A549 (cell line): ENCODE results near the gene TSPAN18. TPM values are rescaled to one million over a fixed set of nuclear protein-coding genes. Genes with fewer than 3 reads are reported as not detected.

Experiments used
- ATAC-seq, 2 experiments: fragments of 200-7000 bp in 1 of 2; fragments of >200 bp in 1 of 2; cut with Nextera tagmentation in 1 of 2; cut with Tn5 transposase in 1 of 2; 3 replicates each; pipeline versions ENCODE4 v1.8.0 to v1.9.1; 2018 to 2020; ENCODE audit warnings: mild to moderate bottlenecking in 1 of 2, moderate library complexity in 1 of 2
- CTCF ChIA-PET: fragments of 300-600 bp; sonication (Branson Sonifier 250); formaldehyde crosslinking; extraction: SDS; loops from one replicate; lab custom pipeline; 2021; ENCODE audit warnings: antibody characterized with exemption, inconsistent platforms; lab: Yijun Ruan, JAX
- POLR2A ChIA-PET: fragments of 350-600 bp; formaldehyde crosslinking; extraction: SDS; loops from one replicate; lab custom pipeline; 2021; ENCODE audit warnings: antibody characterized with exemption, inconsistent platforms; lab: Yijun Ruan, JAX
- DNase-seq, 2 experiments: peaks; one replicate each; pipeline versions ENCODE4 v3.0.0 to v3.0.0-alpha.2; 2011 to 2016; ENCODE audit warnings: low read depth in 1 of 2, low spot score in 1 of 2
- FAIRE-seq: peaks from 2 replicates; lab custom pipeline; 2011; peaks lifted over from hg19 to GRCh38; lab: Jason Lieb, UNC
- H3K27ac ChIP-seq, 2 experiments: fragments of >200 bp; sonication (Bioruptor Twin); formaldehyde crosslinking; 3 replicates each; pipeline ENCODE4 v1.5.1; 2016 to 2017
- H3K4me1 ChIP-seq: fragments of >200 bp; sonication (Bioruptor Twin); formaldehyde crosslinking; 3 replicates; pipeline ENCODE4 v1.6.1; 2016
- H3K4me2 ChIP-seq: fragments of >200 bp; sonication (Bioruptor Twin); formaldehyde crosslinking; 3 replicates; pipeline ENCODE4 v1.6.1; 2016
- H3K4me3 ChIP-seq: fragments of >200 bp; sonication (Bioruptor Twin); formaldehyde crosslinking; 3 replicates; pipeline ENCODE4 v1.5.1; 2016
- H3K9me3 ChIP-seq: fragments of >200 bp; sonication (Bioruptor Twin); formaldehyde crosslinking; 3 replicates; pipeline ENCODE4 v1.6.1; 2016
- ATOH8 ChIP-seq: fragments of 250-450 bp; sonication (Bioruptor Pico); IDR thresholded peaks from 2 replicates; pipeline ENCODE4 v1.5.0; 2020; ENCODE audit warnings: low read depth, mild to moderate bottlenecking, moderate library complexity
- BCL3 ChIP-seq: fragments of >200 bp; sonication (Bioruptor Twin); formaldehyde crosslinking; IDR thresholded peaks from 3 replicates; pipeline ENCODE4 v1.6.1; 2016
- CBX2 ChIP-seq: fragments of 200-600 bp; sonication (generic); IDR thresholded peaks from 2 replicates; pipeline ENCODE4 v1.6.1; 2016; ENCODE audit warnings: low read depth, mild to moderate bottlenecking, borderline replicate concordance
- CTCF ChIP-seq: fragments of >200 bp; sonication (Bioruptor Twin); formaldehyde crosslinking; IDR thresholded peaks from 3 replicates; pipeline ENCODE4 v1.5.1; 2016
- E2F6 ChIP-seq: IDR thresholded peaks from 2 replicates; pipeline ENCODE4 v1.6.1; 2012; ENCODE audit warnings: low read depth, borderline replicate concordance
- EHF ChIP-seq: fragments of 250-450 bp; sonication (Bioruptor Pico); IDR thresholded peaks from 2 replicates; pipeline ENCODE4 v1.5.0; 2020; ENCODE audit warnings: mild to moderate bottlenecking
- EHMT2 ChIP-seq: fragments of 200-600 bp; sonication (generic); IDR thresholded peaks from 2 replicates; pipeline ENCODE4 v1.6.1; 2016; ENCODE audit warnings: antibody characterized with exemption, low read depth, mild to moderate bottlenecking, moderate library complexity
- ESRRA ChIP-seq: fragments of 150-350 bp; IDR thresholded peaks from 2 replicates; pipeline ENCODE4 v1.6.1; 2014; ENCODE audit warnings: mild to moderate bottlenecking, low read length, borderline replicate concordance
- FOSB ChIP-seq: fragments of 250-450 bp; sonication (Bioruptor Pico); IDR thresholded peaks from 2 replicates; pipeline ENCODE4 v1.5.0; 2020; ENCODE audit warnings: mild to moderate bottlenecking, moderate library complexity
- FOSL2 ChIP-seq, 2 experiments: fragments of 450-650 bp in 1 of 2; fragments of >200 bp in 1 of 2; sonication (Bioruptor Twin) in 1 of 2; formaldehyde crosslinking; IDR thresholded peaks; 2 replicates each; pipeline versions ENCODE4 v1.5.0 to v1.6.1; 2016 to 2020; ENCODE audit warnings: mild to moderate bottlenecking in 1 of 2, moderate library complexity in 1 of 2
- HES2 ChIP-seq: fragments of >200 bp; sonication (Bioruptor Twin); formaldehyde crosslinking; IDR thresholded peaks from 2 replicates; pipeline ENCODE4 v1.6.1; 2016
- KDM5A ChIP-seq: fragments of 200-600 bp; sonication (generic); IDR thresholded peaks from 2 replicates; pipeline ENCODE4 v1.6.1; 2016; ENCODE audit warnings: antibody characterized with exemption, mild to moderate bottlenecking
- MAZ ChIP-seq: fragments of 150-350 bp; IDR thresholded peaks from 2 replicates; pipeline ENCODE4 v1.6.1; 2014; ENCODE audit warnings: antibody characterized with exemption, low read depth, low read length, borderline replicate concordance
- MYC ChIP-seq: IDR thresholded peaks from 2 replicates; pipeline ENCODE4 v1.6.1; 2012; ENCODE audit warnings: mild to moderate bottlenecking, inconsistent platforms, low read length, improper control_type of control experiment, borderline replicate concordance
- NFE2L2 ChIP-seq: fragments of 150-350 bp; conservative IDR thresholded peaks from 2 replicates; pipeline ENCODE4 v1.6.1; 2014; ENCODE audit warnings: low read length
- PHF8 ChIP-seq: fragments of 200-600 bp; sonication (generic); IDR thresholded peaks from 2 replicates; pipeline ENCODE4 v1.6.1; 2016; ENCODE audit warnings: low read depth, mild to moderate bottlenecking, antibody characterized with exemption, moderate library complexity, borderline replicate concordance
- POLR2AphosphoS2 ChIP-seq: conservative IDR thresholded peaks from 2 replicates; pipeline ENCODE4 v1.6.1; 2012; ENCODE audit warnings: low read length, improper control_type of control experiment, inconsistent platforms
- RAD21 ChIP-seq, 2 experiments: fragments of >200 bp in 1 of 2; sonication (Bioruptor Twin) in 1 of 2; formaldehyde crosslinking in 1 of 2; IDR thresholded peaks in 1 of 2; conservative IDR thresholded peaks in 1 of 2; 2 replicates in 1 of 2; 3 replicates in 1 of 2; pipeline ENCODE4 v1.6.1; 2012 to 2018; ENCODE audit warnings: inconsistent platforms in 1 of 2
- RARB ChIP-seq: fragments of 250-450 bp; sonication (Bioruptor Pico); IDR thresholded peaks from 2 replicates; pipeline ENCODE4 v1.8.0; 2021; ENCODE audit warnings: mild to moderate bottlenecking, moderate library complexity
- RFX5 ChIP-seq: fragments of 450-650 bp; IDR thresholded peaks from 2 replicates; pipeline ENCODE4 v1.7.1; 2014; ENCODE audit warnings: antibody characterized with exemption, mild to moderate bottlenecking, moderate library complexity
- RNF2 ChIP-seq: fragments of 200-600 bp; sonication (generic); IDR thresholded peaks from 2 replicates; pipeline ENCODE4 v1.6.1; 2016; ENCODE audit warnings: low read depth, mild to moderate bottlenecking, antibody characterized with exemption, moderate library complexity, borderline replicate concordance
- SMC3 ChIP-seq: fragments of >200 bp; sonication (Bioruptor Twin); formaldehyde crosslinking; IDR thresholded peaks from 3 replicates; pipeline ENCODE4 v1.6.1; 2018; ENCODE audit warnings: inconsistent platforms
- SREBF2 ChIP-seq: fragments of 450-650 bp; IDR thresholded peaks from 2 replicates; pipeline ENCODE4 v1.6.1; 2014; ENCODE audit warnings: mild to moderate bottlenecking, moderate library complexity
- TP53 ChIP-seq: fragments of 250-450 bp; sonication (Bioruptor Pico); IDR thresholded peaks from 2 replicates; pipeline ENCODE4 v1.5.0; 2021; ENCODE audit warnings: mild to moderate bottlenecking, moderate library complexity
- ZC3H11A ChIP-seq: fragments of 450-650 bp; IDR thresholded peaks from 2 replicates; pipeline ENCODE4 v1.6.1; 2014; ENCODE audit warnings: antibody characterized with exemption, mild to moderate bottlenecking
- ZFP36 ChIP-seq: fragments of 450-650 bp; IDR thresholded peaks from 2 replicates; pipeline ENCODE4 v1.6.1; 2014; ENCODE audit warnings: borderline replicate concordance; ENCODE audit not compliant: partially characterized antibody
- ZNF302 ChIP-seq: fragments of 250-450 bp; sonication (Bioruptor Pico); IDR thresholded peaks from 2 replicates; pipeline ENCODE4 v1.9.0; 2021; ENCODE audit warnings: inconsistent platforms, mild to moderate bottlenecking, moderate library complexity
- ZSCAN20 ChIP-seq: fragments of 250-450 bp; sonication (Bioruptor Pico); IDR thresholded peaks from 2 replicates; pipeline ENCODE4 v1.8.0; 2022; ENCODE audit warnings: mild to moderate bottlenecking, moderate library complexity
- WGBS: methylation state at CpG from one replicate; pipeline ENCODE4 v1.1.6; 2017; ENCODE audit errors: missing lambda C conversion rate; 5-methylcytosine and 5-hydroxymethylcytosine counted together
- polyA plus RNA-seq, 4 experiments: library from polyadenylated mRNA; depleted of rRNA in 3 of 4; stranded (reverse); fragments of >200 nt; fragmentation: RNase III in 1 of 4; extraction: RNeasy Plus Mini Kit Qiagen cat#74134 plus additional on column Dnase treatment in 1 of 4; gene quantifications; 2 replicates in 3 of 4; 3 replicates in 1 of 4; pipeline ENCODE4 v1.2.3, GENCODE V29; 2011 to 2017

TSPAN18 gene
- polyA plus RNA-seq, 2 of the 4 experiments (the other 2 are of a cell fraction) = 0.81 to 4.5 TPM

DNA sequence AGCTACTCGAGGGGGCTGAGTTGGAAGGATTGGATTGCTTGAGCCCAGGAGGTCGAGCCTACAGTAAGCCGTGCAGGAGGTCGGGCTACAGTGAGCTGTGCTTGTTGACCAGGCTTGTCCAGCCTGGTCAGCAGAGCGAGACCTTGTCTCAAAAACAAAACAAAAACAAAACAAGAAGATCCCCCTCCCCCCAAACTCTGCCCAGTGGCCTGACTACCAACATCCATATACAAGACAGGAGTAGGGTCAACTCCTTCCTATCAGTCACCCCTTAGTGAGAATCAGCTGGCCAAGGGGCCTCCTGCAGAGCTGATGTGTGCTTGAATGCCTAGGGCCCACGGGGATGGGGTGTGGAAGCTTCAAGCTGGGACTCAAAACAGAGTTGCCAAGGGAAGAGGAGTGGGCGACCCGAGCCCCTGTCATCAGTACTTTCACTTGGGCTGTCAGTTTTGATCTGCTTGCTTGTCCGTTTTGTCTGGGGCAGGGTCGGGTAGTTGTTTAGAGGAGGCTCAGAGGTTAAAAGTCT is 942 bp upstream of the TSPAN18 start:
- no peak for FAIRE-seq
- CTCF ChIA-PET = interaction anchor here (0.5 to 3.5 kb wide), 11 partner anchors 10 to 622 kb away, joined by 3 to 24 read pairs (median 4); no protein-coding TSS in a partner anchor
- ATAC-seq = no peak
- DNase-seq = no peak
- Histone ChIP-seq H3K27ac (no peak overlapping the region), H3K4me3 (no peak overlapping the region), H3K4me1 (peaks cover 7% of the 10 kb centered on the region; the same call in 1 of the 3 replicates)
- TF ChIP-seq NFE2L2 = no peak
- no peak for TF ChIP-seq EHF (CRISPR knock-in tag)
- TF ChIP-seq PHF8 = no peak
- TF ChIP-seq ESRRA = no peak
- TF ChIP-seq POLR2AphosphoS2 = no peak
- no peak for TF ChIP-seq BCL3
- TF ChIP-seq RNF2 = no peak
- no peak for TF ChIP-seq E2F6
- no peak for TF ChIP-seq KDM5A
- TF ChIP-seq SMC3 = no peak
- no peak for TF ChIP-seq FOSL2 (IDR thresholded peaks at IDR 0.05)
- TF ChIP-seq FOSL2 (CRISPR knock-in tag; IDR thresholded peaks at IDR 0.05) = no peak
- no peak for TF ChIP-seq ZFP36
- no peak for TF ChIP-seq RFX5
- TF ChIP-seq RAD21 (conservative IDR thresholded peaks at IDR 0.05 in 1 of 2, IDR thresholded peaks at IDR 0.05 in 1 of 2) = no peak
- TF ChIP-seq HES2 = no peak
- TF ChIP-seq SREBF2 = no peak
- no peak for TF ChIP-seq EHMT2
- no peak for TF ChIP-seq ZC3H11A
- TF ChIP-seq TP53 (CRISPR knock-in tag) = no peak
- TF ChIP-seq MYC = no peak
- TF ChIP-seq, all 56 proteins: peak for 0
- Histone ChIP-seq H3K9me3 (no peaks in the 10 kb centered on the region), H3K4me2 (no peak overlapping the region)
- WGBS = 79% methylated on average over 10 of the region's 10 CpGs
- POLR2A ChIA-PET = no interaction called here

GRCh38 chr11:44727114-44727372 is 281 bp downstream of the TSPAN18 start:
- Histone ChIP-seq H3K4me1 (peaks cover 7% of the 10 kb centered on the region; the same call in 1 of the 3 replicates), H3K4me2 (peak overlapping the region; percentile 91), H3K4me3 (peak overlapping the region; percentile 56), H3K9me3 (no peaks in the 10 kb centered on the region), H3K27ac (peak overlapping the region; percentile 59 to 86)
- DNase-seq (no peak), ATAC-seq (no peak), FAIRE-seq (no peak)
- POLR2A ChIA-PET = no interaction called here
- CTCF ChIA-PET = interaction anchor here (0.6 to 1.0 kb wide), 3 partner anchors 23 to 184 kb away, joined by 3 to 4 read pairs (median 3); no protein-coding TSS in a partner anchor
- no CpG with 5 or more reads among the region's 45 CpGs for WGBS
- TF ChIP-seq ZSCAN20 (CRISPR knock-in tag) (no peak), SMC3 (no peak), MAZ (no peak), BCL3 (no peak), EHF (CRISPR knock-in tag) (no peak), PHF8 (no peak), FOSL2 (IDR thresholded peaks at IDR 0.05) (no peak), FOSL2 (CRISPR knock-in tag; IDR thresholded peaks at IDR 0.05) (no peak), CTCF (no peak; the same call in 2 of the 3 replicates), CBX2 (no peak), RARB (no peak), FOSB (CRISPR knock-in tag) (no peak), ATOH8 (no peak), ZNF302 (no peak), RNF2 (no peak; the same call in 1 of the 2 replicates)
